Measurements from ENCODE around the gene SIDT2. TPM values are rescaled to one million over a fixed set of nuclear protein-coding genes. Genes with fewer than 3 reads are reported as not detected.

Gene SIDT2
- total and polyA plus RNA-seq, 2 of the 8 experiments (the other 6 are each of a cell fraction or from before 2014, with no cell fraction given), result 18.5 to 21.1 TPM

DNA sequence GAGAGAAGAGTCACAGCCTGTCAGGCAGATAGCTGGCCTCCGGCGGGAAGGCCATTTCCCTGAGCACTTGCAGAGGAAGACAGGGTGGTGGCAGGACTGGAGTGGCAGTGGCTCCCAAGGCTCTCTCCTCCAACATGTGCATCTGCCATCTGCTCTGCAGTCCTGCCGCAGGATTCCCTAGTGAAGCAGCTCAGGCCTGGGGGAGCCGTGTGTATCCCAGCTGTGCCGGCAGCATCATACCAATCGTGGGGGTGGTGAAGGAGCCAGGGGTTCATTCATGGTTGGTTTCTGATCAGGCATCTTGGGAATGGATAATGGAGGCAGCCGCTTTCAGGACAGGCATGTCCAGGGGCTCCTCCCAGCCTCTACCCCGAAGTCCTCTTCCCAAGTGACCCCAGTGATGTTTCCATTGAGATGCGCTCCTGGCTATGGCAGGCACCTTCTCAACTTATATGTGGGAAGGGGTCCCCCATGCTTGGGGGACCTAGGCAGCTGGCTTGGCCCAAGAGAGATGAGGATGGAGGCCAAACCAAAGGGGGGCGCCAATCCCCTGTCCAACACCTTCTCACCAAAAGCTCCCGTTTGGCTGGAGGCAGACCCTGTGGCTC, 26.8 kb downstream of the SIDT2 start:
- Histone ChIP-seq H2BK120ac (replicated peaks; ENCODE audit: low read depth, low read length) (no peak overlapping the region), H3K56ac (replicated peaks; ENCODE audit: insufficient read length, low read depth, low read length) (no peak overlapping the region), H2BK20ac (ENCODE audit: low read length) (no peak overlapping the region), H2AFZ (ENCODE audit: low read length) (no peak overlapping the region), H2BK12ac (ENCODE audit: low read depth, low read length) (no peak overlapping the region), H3K23me2 (ENCODE audit: low read depth, low read length) (no peaks in the 10 kb centered on the region), H3K9ac (replicated peaks in 1 of 4; ENCODE audit: extremely low read depth in 1 of 4, low read depth in 3 of 4, low read length in 3 of 4) (no peak overlapping the region), H3K4me1 (replicated peaks in 1 of 4; ENCODE audit: control insufficient read depth in 3 of 4, insufficient read depth in 4 of 4, low read length in 3 of 4) (peaks cover 0 to 12% (median 8%) of the 10 kb centered on the region in 4 experiments; a peak in 6 of 7 replicates), H3K23ac (ENCODE audit: insufficient read length) (no peak overlapping the region), H3K4ac (replicated peaks; ENCODE audit: insufficient read length, low read depth, low read length) (no peak overlapping the region), H3K4me3 (ENCODE audit: extremely low read depth in 1 of 4, insufficient read depth in 2 of 4, low read depth in 3 of 4, low read length in 4 of 4) (no peak overlapping the region), H4K91ac (replicated peaks; ENCODE audit: insufficient read length, low read length) (no peak overlapping the region), H3K18ac (ENCODE audit: extremely low read depth, low read length) (no peak overlapping the region), H2BK15ac (ENCODE audit: low read length) (no peak overlapping the region), H3K27ac (ENCODE audit: low read depth, low read length) (no peak overlapping the region), H3K9me3 (ENCODE audit: insufficient read depth in 2 of 2, low read depth in 1 of 2, low read length in 1 of 2) (no peaks in the 10 kb centered on the region), H3K14ac (ENCODE audit: insufficient read length) (no peak overlapping the region), H3K27me3 (replicated peaks in 1 of 4; ENCODE audit: control insufficient read depth in 3 of 4, extremely low read depth in 1 of 4, insufficient read depth in 3 of 4, low read length in 3 of 4) (no peaks in the 10 kb centered on the region; a peak in 1 of 7 replicates), H4K5ac (ENCODE audit: insufficient read length, low read depth, low read length) (no peak overlapping the region), H2AK5ac (ENCODE audit: low read depth, low read length) (no peak overlapping the region), H3K4me2 (ENCODE audit: insufficient read depth in 1 of 2, low read depth in 2 of 2, low read length in 2 of 2) (no peak overlapping the region), H2BK5ac (ENCODE audit: low read depth, low read length) (no peak overlapping the region), H4K20me1 (replicated peaks in 1 of 2; ENCODE audit: control insufficient read depth in 1 of 2, insufficient read depth in 2 of 2, low read length in 2 of 2) (no peaks in the 10 kb centered on the region), H3K36me3 (ENCODE audit: control insufficient read depth in 2 of 4, insufficient read depth in 4 of 4, low read length in 3 of 4) (peaks cover 2 to 8% (median 5%) of the 10 kb centered on the region in 4 experiments; a peak in 3 of 8 replicates), H4K8ac (ENCODE audit: extremely low read depth, insufficient read depth, low read length) (no peak overlapping the region), H3K79me1 (ENCODE audit: low read depth, low read length) (no peaks in the 10 kb centered on the region; the same call in 1 of the 2 replicates), H3K79me2 (ENCODE audit: control insufficient read depth in 1 of 2, insufficient read depth in 2 of 2, low read length in 2 of 2) (peaks cover 0 to 11% of the 10 kb centered on the region in 2 experiments; a peak in 1 of 4 replicates)
- 88% methylated on average over 11 of the region's 11 CpGs; no CpG with 5 or more reads in 1 of the 2 experiments for WGBS, 2 experiments (ENCODE audit: extremely low coverage in 1 of 2, insufficient coverage in 1 of 2, insufficient read length in 1 of 2, insufficient replicate concordance in 2 of 2, low coverage in 1 of 2, low lambda C conversion rate in 2 of 2, missing lambda C conversion rate in 1 of 2)
- DNase-seq (ENCODE audit: low read depth in 1 of 2, low spot score in 2 of 2) (peak in 1 of 2 experiments; percentile 56), FAIRE-seq (peak; percentile 85)
- ChIA-PET POLR2A (ENCODE audit: partially characterized antibody) (interaction anchor here (0.9 to 10.3 kb wide), 5 partner anchors 9 to 61 kb away, joined by 3 to 153 read pairs (median 4); partner anchors contain the start of genes PAFAH1B2 and SIDT2), CTCF (ENCODE audit: partially characterized antibody) (interaction anchor here (0.7 to 18.7 kb wide), 6 partner anchors 9 to 32 kb away, joined by 3 to 449 read pairs (median 4); partner anchors contain the start of genes PCSK7, RNF214 and SIDT2)
- TF ChIP-seq POLR2A (IDR thresholded peaks at IDR 0.05; ENCODE audit: control extremely low read depth in 1 of 2, low read depth in 2 of 2, low read length in 2 of 2) (peak in 1 of 2 experiments; percentile 54; a peak in 2 of 3 replicates), RAD21 (IDR thresholded peaks at IDR 0.05 in 1 of 2, conservative IDR thresholded peaks at IDR 0.05 in 1 of 2; ENCODE audit: low read depth in 2 of 2, low read length in 2 of 2) (peak in 1 of 2 experiments; percentile 29; a peak in 2 of 4 replicates), EGR1 (IDR thresholded peaks at IDR 0.05; ENCODE audit: borderline replicate concordance, low read depth, low read length) (no peak), CTCF (IDR thresholded peaks at IDR 0.05; ENCODE audit: control extremely low read depth in 1 of 3, insufficient read depth in 1 of 3, low read depth in 1 of 3, low read length in 3 of 3) (peak; percentile 9 to 27 (median 12); a peak in 3 of 4 replicates)
- TF ChIP-seq, protein P1, sequence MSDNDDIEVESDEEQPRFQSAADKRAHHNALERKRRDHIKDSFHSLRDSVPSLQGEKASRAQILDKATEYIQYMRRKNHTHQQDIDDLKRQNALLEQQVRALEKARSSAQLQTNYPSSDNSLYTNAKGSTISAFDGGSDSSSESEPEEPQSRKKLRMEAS (IDR thresholded peaks at IDR 0.05), result no peak

All from H1 (cell line).